HG03064 (cell line): ENCODE results near the gene CD244.

Source experiments
- ATAC-seq: cut with Tn5 transposase; IDR thresholded peaks from one replicate; pipeline ENCODE4 v1.9.1; 2021; ENCODE audit warnings: low read depth; ENCODE audit not compliant: unreplicated experiment

CD244 gene

GRCh38 chr1:160814856-160815255, 47.8 kb downstream of the CD244 start:
- no peak for ATAC-seq

DNA sequence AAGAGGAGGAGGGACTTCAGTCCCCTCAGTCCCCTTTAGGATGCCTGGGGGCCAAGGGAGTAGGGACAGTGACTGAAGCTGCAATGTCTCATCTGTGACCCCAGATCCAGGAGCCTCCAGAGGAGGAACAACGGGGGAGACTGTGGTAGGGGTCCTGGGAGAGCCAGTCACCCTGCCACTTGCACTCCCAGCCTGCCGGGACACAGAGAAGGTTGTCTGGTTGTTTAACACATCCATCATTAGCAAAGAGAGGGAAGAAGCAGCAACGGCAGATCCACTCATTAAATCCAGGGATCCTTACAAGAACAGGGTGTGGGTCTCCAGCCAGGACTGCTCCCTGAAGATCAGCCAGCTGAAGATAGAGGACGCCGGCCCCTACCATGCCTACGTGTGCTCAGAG, 48.4 kb downstream of the CD244 start:
- no peak for ATAC-seq

DNA sequence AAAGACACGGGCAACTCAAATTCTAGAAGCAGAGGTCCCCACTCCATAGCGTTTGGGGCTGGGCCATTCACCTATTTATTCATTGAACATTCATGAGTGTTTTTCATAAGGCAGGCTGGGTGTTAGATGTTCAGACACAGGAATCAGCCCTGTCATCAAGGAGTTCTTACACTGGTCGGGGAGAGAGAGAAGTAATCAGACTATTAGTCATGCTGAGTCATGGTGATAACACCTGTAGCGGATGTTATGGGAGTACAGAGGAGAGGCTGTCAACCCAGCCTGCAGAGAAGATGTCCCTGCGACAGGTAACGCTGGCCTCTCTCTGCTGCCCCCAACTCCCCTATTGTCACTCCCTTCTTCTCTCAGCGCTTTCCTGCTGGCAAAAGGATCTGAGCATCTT, 49.5 kb downstream of the CD244 start:
- no peak for ATAC-seq

DNA sequence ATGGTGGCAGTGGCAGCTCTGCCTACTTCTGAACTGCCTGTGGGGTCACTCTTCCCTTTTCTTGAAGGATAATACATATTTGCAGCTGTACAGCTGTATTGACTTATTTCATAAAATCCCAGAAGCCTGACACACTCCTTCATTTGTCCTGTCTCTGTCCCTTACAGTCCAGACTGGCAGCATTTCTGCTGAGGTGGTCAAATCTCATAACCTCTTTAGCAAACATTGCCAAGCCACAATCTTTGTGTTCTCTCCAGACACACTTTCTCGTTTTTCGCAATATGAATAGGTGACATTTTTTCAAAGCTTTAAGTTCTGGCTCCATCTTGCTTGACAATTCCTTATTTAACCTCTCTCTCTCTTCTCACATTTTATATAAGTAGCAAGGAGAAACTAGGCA, 51.5 kb downstream of the CD244 start:
- no peak for ATAC-seq

- no peak for ATAC-seq
These were observed 52.2 kb downstream of the CD244 start for GRCh38 chr1:160810486-160810885.

DNA sequence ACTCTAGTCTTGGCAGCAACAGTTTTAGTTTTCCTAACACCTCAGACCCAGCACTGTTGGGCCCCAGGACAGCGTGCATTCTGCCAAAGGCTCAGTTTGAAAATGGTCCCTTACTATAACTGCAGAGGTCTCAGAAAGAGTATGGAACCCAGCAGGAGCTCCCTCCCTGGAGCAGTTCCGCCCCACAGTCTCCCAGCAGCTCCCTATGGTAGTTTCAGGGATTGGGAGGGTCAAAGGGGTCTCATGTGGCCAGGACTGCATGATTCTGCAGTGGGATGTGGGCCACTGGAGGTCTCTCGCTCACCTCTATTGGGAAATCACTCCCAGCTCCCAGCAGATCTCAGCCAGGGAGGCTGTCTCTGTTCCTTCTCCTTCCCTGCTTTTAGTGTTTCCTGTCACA, 54.4 kb downstream of the CD244 start:
- ATAC-seq: no peak

GRCh38 chr1:160807738-160808137, 54.9 kb downstream of the CD244 start:
- no peak for ATAC-seq

GRCh38 chr1:160807247-160807646, 55.4 kb downstream of the CD244 start:
- no peak for ATAC-seq

DNA sequence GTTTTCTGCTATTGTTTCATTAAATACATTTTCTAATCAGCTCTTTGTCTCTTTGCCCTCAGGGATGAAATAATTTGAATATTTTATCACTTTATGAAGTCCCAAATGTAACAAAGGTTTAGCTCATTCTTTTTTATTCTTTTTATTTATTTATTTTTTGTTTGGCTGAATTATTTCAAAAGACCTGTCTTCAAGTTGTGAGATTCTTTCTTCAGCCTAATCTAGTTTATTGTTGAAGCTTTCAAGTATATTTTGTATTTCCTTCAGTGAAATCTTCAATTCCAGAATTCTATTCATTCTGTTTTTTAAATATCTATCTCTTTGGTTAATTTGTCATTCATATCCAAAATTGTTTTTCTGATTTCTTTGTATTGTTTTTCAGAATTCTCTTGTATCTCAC, 55.9 kb downstream of the CD244 start:
- no peak for ATAC-seq

DNA sequence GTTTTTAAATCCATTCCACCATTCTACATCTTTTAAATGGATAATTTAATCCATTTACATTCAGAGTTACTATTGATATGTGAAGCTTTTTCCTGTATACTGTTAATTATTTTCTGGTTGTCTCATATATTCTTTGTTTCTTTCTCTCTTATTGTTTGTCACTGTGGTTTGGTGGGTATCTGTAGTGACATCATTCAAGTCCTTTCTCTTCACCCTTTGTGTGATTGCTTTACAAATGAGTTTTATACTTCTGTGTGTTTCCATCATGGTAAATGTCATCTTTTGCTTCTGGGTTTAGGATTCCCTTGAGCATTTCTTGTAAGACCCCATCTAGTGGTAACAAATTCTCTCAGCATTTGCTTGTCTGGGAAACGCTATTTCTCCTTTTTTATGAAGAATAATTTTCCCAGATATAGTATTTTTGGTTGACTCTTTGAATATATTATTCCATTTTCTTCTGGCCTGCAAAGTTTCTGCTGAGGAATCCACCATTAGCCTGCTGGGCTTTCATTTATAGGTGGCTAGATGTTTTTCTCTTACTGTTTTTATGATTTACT, 56.5 kb downstream of the CD244 start:
- ATAC-seq: no peak

- ATAC-seq: no peak
These were observed 60.7 kb downstream of the CD244 start for GRCh38 chr1:160801836-160802580.

DNA sequence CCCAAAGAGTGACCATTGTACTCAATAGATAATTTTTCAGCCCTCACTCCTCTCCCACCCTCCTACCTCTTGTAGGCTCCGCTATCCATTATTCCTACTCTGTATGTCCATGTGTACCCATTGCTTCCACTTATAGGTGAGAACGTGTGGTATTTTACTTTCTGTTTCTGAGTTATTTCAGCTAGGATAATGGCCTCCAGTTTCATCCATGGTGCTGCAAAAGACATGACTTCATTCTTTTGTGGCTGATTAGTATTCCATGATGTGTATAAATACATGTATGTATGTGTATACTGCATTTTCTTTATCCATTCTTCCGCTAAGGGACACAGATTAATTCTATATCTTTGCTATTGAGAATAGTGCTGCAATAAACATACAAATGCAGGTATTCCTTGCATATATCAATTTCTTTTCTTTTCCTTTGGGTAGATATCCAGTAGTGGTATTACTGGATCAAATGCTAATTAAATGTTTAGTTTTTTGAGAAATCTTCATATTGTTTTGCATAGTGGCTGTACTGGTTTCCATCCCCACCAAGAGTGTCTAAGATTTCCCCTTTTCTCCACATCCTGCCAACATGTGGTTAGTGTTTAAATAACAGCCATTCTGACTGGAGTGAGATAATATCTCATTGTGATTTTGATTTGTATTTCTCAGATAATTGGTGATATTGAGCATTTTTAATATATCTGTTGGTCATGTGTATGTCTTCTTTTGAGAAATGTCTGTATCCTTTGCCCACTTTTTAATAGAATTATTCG, 61.9 kb downstream of the CD244 start:
- ATAC-seq: no peak

GRCh38 chr1:160800142-160800541, 62.5 kb downstream of the CD244 start:
- no peak for ATAC-seq

DNA sequence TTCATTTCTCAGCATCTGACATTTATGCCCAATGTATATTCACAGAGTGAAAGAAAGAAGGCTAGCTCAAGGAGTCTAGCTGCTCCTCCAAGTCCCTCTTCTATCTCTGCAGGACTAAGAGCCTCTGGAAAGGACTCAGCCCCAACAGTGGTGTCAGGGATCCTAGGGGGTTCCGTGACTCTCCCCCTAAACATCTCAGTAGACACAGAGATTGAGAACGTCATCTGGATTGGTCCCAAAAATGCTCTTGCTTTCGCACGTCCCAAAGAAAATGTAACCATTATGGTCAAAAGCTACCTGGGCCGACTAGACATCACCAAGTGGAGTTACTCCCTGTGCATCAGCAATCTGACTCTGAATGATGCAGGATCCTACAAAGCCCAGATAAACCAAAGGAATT, 63.0 kb downstream of the CD244 start:
- no peak for ATAC-seq

- ATAC-seq: no peak
These were observed 64.2 kb downstream of the CD244 start for GRCh38 chr1:160798439-160798838.

DNA sequence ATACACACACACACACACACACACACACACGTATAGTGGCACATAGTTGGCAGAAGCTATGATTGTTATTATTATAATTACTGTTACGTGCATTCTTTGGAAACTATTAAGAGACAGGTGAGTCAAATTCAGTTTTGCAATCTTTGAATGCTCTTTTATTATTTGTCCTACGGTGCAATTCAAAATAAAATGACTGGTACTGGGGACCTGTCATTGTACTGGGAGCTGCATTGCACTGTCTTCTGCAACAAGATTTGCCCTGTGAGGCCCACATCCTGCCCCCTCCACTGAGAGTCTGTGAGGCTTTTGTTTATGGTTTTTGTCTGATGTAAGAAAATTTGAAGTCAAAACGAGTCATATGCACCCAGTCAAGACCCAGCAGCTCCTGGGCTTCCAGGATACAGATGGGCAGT, 64.8 kb downstream of the CD244 start:
- ATAC-seq: no peak

GRCh38 chr1:160797271-160797709, 65.4 kb downstream of the CD244 start:
- ATAC-seq: no peak

GRCh38 chr1:160795951-160796383, 66.7 kb downstream of the CD244 start, which contains the start of gene LY9:
TSS of gene LY9 (plus strand) at chr1:160796174. CDS start at chr1:160796188, 14 bp downstream.
- ATAC-seq: peak; percentile 67

GRCh38 chr1:160794376-160794775, 68.3 kb downstream of the CD244 start:
- ATAC-seq: no peak

DNA sequence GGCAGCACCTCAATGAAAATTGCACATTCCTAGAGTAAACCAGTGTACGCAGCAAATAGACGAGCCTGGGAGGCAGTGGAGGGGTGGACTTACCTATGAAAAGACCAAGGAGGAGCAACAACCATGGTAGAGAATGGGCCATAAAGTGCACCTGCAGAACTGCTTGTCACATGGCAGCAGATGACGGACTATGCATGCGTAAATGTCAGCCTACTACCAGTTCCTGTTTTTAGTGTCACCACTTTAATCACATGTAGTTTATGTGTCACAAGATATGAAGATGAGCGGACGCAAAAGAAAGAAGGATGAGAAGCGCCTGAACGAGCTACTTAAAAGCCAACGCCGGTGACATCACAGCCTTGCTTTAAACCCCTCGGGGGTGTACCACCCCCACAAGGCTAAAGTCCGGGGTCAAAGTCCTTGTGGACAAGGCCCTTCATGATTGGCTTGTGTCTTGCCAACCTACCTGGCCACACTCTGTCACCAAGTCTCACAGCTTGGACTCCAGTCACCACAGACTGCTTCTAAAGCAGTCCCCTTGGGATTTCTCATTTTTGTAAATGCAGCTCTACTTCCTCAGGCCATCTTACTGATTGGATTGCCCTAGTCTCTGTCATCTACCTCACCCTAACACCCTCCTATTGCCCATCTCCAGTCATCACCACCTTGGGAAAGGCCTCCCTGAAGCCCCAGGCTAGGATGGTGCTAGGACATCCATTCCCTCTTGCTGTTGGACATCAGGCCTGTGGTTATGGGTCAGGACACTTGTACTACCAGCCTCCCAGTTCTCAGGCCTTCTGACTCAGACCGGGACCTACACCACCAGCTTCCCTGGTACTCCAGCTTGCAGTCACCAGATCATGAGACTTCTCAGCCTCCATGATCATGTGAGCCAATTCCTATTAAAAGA, 72.7 kb downstream of the CD244 start:
- peak; percentile 72 for ATAC-seq
